SK-N-SH treated with all-trans-retinoic acid at 6 μM for 48 hours (cell line): Measurements from ENCODE around the gene DOCK1.
"Not testable (repeated sequence)": the region's sequence is repeated elsewhere in the genome, so short reads cannot be mapped to it uniquely, and the experiment has no call there.

ENCODE experiments used
- ATAC-seq: fragments of 200-7000 bp; cut with Tn5 transposase; 3 replicates; pipeline ENCODE4 v1.9.1; 2020; ENCODE audit warnings: mild to moderate bottlenecking, moderate library complexity
- ARNTL ChIP-seq: fragments of 450-650 bp; formaldehyde crosslinking; IDR thresholded peaks from 2 replicates; pipeline ENCODE4 v1.5.0; 2020; ENCODE audit warnings: low read depth, mild to moderate bottlenecking, moderate library complexity, borderline replicate concordance
- BACH2 ChIP-seq: fragments of 250-450 bp; sonication (Bioruptor Pico); IDR thresholded peaks from 2 replicates; pipeline ENCODE4 v1.9.0; 2021; ENCODE audit warnings: mild to moderate bottlenecking, borderline replicate concordance
- ESRRG ChIP-seq: fragments of 250-450 bp; sonication (Bioruptor Pico); IDR thresholded peaks from 2 replicates; pipeline ENCODE4 v1.6.1; 2021; ENCODE audit warnings: mild to moderate bottlenecking
- GLIS3 ChIP-seq: fragments of 250-450 bp; sonication (Bioruptor Pico); IDR thresholded peaks from 2 replicates; pipeline ENCODE4 v1.5.0; 2020; ENCODE audit warnings: mild to moderate bottlenecking, moderate library complexity
- ISL1 ChIP-seq: fragments of 250-450 bp; sonication (Bioruptor Pico); IDR thresholded peaks from 2 replicates; pipeline ENCODE4 v2.1.2; 2022; ENCODE audit warnings: mild to moderate bottlenecking, moderate library complexity
- OSR1 ChIP-seq: fragments of 250-450 bp; sonication (Bioruptor Pico); IDR thresholded peaks from 2 replicates; pipeline ENCODE4 v1.8.0; 2022; ENCODE audit warnings: moderate library complexity, mild to moderate bottlenecking, inconsistent platforms
- PATZ1 ChIP-seq: fragments of 250-450 bp; sonication (Bioruptor Pico); IDR thresholded peaks from 2 replicates; pipeline ENCODE4 v1.8.0; 2020; ENCODE audit warnings: mild to moderate bottlenecking, moderate library complexity, borderline replicate concordance
- PPARA ChIP-seq: fragments of 250-450 bp; sonication (Bioruptor Pico); IDR thresholded peaks from 2 replicates; pipeline ENCODE4 v1.5.0; 2020; ENCODE audit warnings: mild to moderate bottlenecking, borderline replicate concordance
- RARB ChIP-seq: fragments of 250-450 bp; sonication (Bioruptor Pico); IDR thresholded peaks from 2 replicates; pipeline ENCODE4 v1.8.0; 2021; ENCODE audit warnings: mild to moderate bottlenecking, moderate library complexity
- SNAI2 ChIP-seq: fragments of 250-450 bp; sonication (Bioruptor Pico); IDR thresholded peaks from 2 replicates; pipeline ENCODE4 v1.5.0; 2020; ENCODE audit warnings: mild to moderate bottlenecking, moderate library complexity
- TCF4 ChIP-seq: fragments of 250-450 bp; sonication (Bioruptor Pico); IDR thresholded peaks from 2 replicates; pipeline ENCODE4 v1.8.0; 2021; ENCODE audit warnings: mild to moderate bottlenecking, moderate library complexity, borderline replicate concordance
- TOX ChIP-seq: fragments of 250-450 bp; sonication (Bioruptor Pico); IDR thresholded peaks from 2 replicates; pipeline ENCODE4 v1.8.0; 2021; ENCODE audit warnings: mild to moderate bottlenecking, moderate library complexity, borderline replicate concordance
- ZC3H10 ChIP-seq: fragments of 250-450 bp; sonication (Bioruptor Pico); IDR thresholded peaks from 2 replicates; pipeline ENCODE4 v1.5.1; 2021; ENCODE audit warnings: mild to moderate bottlenecking, moderate library complexity
- ZFP3 ChIP-seq: fragments of 250-450 bp; sonication (Bioruptor Pico); IDR thresholded peaks from 2 replicates; pipeline ENCODE4 v1.5.0; 2020; ENCODE audit warnings: mild to moderate bottlenecking, moderate library complexity
- ZFP30 ChIP-seq: fragments of 450-650 bp; formaldehyde crosslinking; IDR thresholded peaks from 2 replicates; pipeline ENCODE4 v1.5.0; 2022; ENCODE audit warnings: mild to moderate bottlenecking, moderate library complexity
- ZNF565 ChIP-seq: fragments of 450-650 bp; formaldehyde crosslinking; conservative IDR thresholded peaks from 2 replicates; pipeline ENCODE4 v1.5.0; 2020; ENCODE audit warnings: low read depth, mild to moderate bottlenecking, moderate library complexity
- ZNF70 ChIP-seq: fragments of 450-650 bp; formaldehyde crosslinking; IDR thresholded peaks from 2 replicates; pipeline ENCODE4 v1.5.0; 2020; ENCODE audit warnings: mild to moderate bottlenecking, moderate library complexity
- ZNF8 ChIP-seq: fragments of 450-650 bp; formaldehyde crosslinking; IDR thresholded peaks from 2 replicates; pipeline ENCODE4 v1.5.0; 2020; ENCODE audit warnings: mild to moderate bottlenecking, moderate library complexity
- TF ChIP-seq, protein P1 (sequence below): fragments of 250-450 bp; sonication (Bioruptor Pico); IDR thresholded peaks from 2 replicates; pipeline ENCODE4 v1.5.1; 2021; ENCODE audit warnings: mild to moderate bottlenecking, moderate library complexity
- TF ChIP-seq, protein P2 (sequence below): fragments of 250-450 bp; sonication (Bioruptor Pico); IDR thresholded peaks from 2 replicates; pipeline ENCODE4 v1.8.0; 2021; ENCODE audit warnings: low read depth, mild to moderate bottlenecking, moderate library complexity, borderline replicate concordance
- TF ChIP-seq, protein P3 (sequence below): fragments of 250-450 bp; sonication (Bioruptor Pico); IDR thresholded peaks from 2 replicates; pipeline ENCODE4 v1.5.0; 2020; ENCODE audit warnings: mild to moderate bottlenecking, moderate library complexity

The DOCK1 gene

GRCh38 chr10:126937026-126937425, 31.8 kb downstream of the DOCK1 start:
- TF ChIP-seq, protein P1, sequence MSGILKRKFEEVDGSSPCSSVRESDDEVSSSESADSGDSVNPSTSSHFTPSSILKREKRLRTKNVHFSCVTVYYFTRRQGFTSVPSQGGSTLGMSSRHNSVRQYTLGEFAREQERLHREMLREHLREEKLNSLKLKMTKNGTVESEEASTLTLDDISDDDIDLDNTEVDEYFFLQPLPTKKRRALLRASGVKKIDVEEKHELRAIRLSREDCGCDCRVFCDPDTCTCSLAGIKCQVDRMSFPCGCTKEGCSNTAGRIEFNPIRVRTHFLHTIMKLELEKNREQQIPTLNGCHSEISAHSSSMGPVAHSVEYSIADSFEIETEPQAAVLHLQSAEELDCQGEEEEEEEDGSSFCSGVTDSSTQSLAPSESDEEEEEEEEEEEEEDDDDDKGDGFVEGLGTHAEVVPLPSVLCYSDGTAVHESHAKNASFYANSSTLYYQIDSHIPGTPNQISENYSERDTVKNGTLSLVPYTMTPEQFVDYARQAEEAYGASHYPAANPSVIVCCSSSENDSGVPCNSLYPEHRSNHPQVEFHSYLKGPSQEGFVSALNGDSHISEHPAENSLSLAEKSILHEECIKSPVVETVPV (CRISPR knock-in tag) = no peak
- no peak for TF ChIP-seq OSR1
- no peak for TF ChIP-seq ESRRG (CRISPR knock-in tag)
- TF ChIP-seq ZC3H10 (CRISPR knock-in tag) = no peak
- TF ChIP-seq BACH2 = no peak
- TF ChIP-seq TOX (CRISPR knock-in tag) = no peak
- TF ChIP-seq, protein P2, sequence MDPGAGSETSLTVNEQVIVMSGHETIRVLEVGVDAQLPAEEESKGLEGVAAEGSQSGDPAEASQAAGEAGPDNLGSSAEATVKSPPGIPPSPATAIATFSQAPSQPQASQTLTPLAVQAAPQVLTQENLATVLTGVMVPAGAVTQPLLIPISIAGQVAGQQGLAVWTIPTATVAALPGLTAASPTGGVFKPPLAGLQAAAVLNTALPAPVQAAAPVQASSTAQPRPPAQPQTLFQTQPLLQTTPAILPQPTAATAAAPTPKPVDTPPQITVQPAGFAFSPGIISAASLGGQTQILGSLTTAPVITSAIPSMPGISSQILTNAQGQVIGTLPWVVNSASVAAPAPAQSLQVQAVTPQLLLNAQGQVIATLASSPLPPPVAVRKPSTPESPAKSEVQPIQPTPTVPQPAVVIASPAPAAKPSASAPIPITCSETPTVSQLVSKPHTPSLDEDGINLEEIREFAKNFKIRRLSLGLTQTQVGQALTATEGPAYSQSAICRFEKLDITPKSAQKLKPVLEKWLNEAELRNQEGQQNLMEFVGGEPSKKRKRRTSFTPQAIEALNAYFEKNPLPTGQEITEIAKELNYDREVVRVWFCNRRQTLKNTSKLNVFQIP = no peak
- TF ChIP-seq ISL1 (CRISPR knock-in tag) = no peak
- TF ChIP-seq ZFP3 (CRISPR knock-in tag) = no peak
- no peak for TF ChIP-seq PATZ1 (CRISPR knock-in tag)
- TF ChIP-seq SNAI2 (CRISPR knock-in tag) = no peak
- no peak for TF ChIP-seq ZFP30 (CRISPR knock-in tag)
- no peak for TF ChIP-seq RARB
- no peak for TF ChIP-seq TCF4
- no peak for TF ChIP-seq GLIS3 (CRISPR knock-in tag)
- TF ChIP-seq ZNF8 (CRISPR knock-in tag) = no peak
- ATAC-seq = no peak

DNA sequence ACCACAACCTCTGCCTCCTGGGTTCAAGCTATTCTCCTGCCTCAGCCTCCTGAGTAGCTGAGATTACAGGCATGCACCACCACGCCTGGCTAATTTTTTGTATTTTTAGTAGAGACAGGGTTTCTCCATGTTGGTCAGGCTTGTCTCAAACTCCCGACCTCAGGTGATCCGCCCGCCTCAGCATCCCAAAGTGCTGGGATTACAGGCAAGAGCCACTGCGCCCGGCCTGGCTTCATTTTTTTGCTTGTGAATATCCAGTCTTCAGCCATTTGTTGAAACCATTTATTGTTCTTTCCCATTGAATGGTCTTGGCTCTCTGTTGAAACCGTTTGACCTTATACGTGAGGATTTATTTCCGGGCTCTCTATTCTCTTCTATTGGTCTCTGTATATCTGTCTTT, 32.9 kb downstream of the DOCK1 start:
- not testable (repeated sequence) for ATAC-seq

- no peak for ATAC-seq
These were observed 34.5 kb downstream of the DOCK1 start for GRCh38 chr10:126939706-126940105.

DNA sequence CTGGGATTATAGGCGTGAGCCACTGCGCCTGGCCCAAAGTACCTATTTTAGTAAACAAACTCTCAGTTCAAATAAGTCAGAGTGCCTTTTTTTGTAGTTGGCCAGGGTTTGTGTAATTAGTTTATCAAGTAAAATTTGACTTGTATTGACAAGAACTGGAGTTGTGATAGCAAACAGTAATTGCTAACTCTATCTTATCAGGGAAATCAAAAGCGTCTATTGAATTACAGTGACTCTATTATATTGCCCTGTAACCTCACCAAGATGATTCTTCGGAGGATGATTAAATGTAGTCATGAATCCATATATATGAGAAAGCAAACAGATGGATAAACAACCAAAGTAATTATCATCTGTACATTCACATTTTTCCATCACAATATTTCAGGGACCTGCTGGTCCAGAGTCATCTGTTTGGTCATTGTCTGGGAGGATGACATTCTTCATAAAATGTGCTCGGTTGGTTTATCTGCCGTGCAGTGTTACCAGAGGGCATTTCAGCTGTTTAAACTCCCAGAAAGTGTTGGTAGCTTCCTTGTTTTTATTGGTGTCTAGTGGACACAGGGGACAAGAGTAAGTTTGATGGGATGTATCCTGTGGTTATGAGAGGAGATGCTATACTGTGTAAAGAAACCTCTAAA, 35.6 kb downstream of the DOCK1 start:
- TF ChIP-seq TCF4 = peak; percentile 34; the same call in 1 of the 2 replicates
- no peak for TF ChIP-seq SNAI2 (CRISPR knock-in tag)
- TF ChIP-seq TOX (CRISPR knock-in tag) = no peak
- no peak for ATAC-seq

More at GRCh38 chr10:126939706-126940105, 34.5 kb downstream of the DOCK1 start:
- TF ChIP-seq TCF4 (no peak), ZFP3 (CRISPR knock-in tag) (no peak)
- TF ChIP-seq, protein P1 (CRISPR knock-in tag) = no peak

GRCh38 chr10:126944191-126944590, 39.0 kb downstream of the DOCK1 start:
- no peak for TF ChIP-seq ZNF70 (CRISPR knock-in tag)
- TF ChIP-seq RARB = no peak
- TF ChIP-seq ZNF565 (CRISPR knock-in tag) = no peak
- TF ChIP-seq PATZ1 (CRISPR knock-in tag) = no peak
- TF ChIP-seq SNAI2 (CRISPR knock-in tag) = no peak
- no peak for TF ChIP-seq GLIS3 (CRISPR knock-in tag)
- TF ChIP-seq, protein P1 (CRISPR knock-in tag) = no peak
- TF ChIP-seq, protein P3, sequence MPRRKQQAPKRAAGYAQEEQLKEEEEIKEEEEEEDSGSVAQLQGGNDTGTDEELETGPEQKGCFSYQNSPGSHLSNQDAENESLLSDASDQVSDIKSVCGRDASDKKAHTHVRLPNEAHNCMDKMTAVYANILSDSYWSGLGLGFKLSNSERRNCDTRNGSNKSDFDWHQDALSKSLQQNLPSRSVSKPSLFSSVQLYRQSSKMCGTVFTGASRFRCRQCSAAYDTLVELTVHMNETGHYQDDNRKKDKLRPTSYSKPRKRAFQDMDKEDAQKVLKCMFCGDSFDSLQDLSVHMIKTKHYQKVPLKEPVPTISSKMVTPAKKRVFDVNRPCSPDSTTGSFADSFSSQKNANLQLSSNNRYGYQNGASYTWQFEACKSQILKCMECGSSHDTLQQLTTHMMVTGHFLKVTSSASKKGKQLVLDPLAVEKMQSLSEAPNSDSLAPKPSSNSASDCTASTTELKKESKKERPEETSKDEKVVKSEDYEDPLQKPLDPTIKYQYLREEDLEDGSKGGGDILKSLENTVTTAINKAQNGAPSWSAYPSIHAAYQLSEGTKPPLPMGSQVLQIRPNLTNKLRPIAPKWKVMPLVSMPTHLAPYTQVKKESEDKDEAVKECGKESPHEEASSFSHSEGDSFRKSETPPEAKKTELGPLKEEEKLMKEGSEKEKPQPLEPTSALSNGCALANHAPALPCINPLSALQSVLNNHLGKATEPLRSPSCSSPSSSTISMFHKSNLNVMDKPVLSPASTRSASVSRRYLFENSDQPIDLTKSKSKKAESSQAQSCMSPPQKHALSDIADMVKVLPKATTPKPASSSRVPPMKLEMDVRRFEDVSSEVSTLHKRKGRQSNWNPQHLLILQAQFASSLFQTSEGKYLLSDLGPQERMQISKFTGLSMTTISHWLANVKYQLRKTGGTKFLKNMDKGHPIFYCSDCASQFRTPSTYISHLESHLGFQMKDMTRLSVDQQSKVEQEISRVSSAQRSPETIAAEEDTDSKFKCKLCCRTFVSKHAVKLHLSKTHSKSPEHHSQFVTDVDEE (CRISPR knock-in tag) = no peak
- no peak for TF ChIP-seq BACH2
- TF ChIP-seq ARNTL (CRISPR knock-in tag) = no peak
- TF ChIP-seq ZFP3 (CRISPR knock-in tag) = no peak
- no peak for TF ChIP-seq PPARA
- TF ChIP-seq TCF4 = no peak
- no peak for ATAC-seq
